SK-N-SH treated with all-trans-retinoic acid at 6 μM for 48 hours (cell line): Measurements from ENCODE around the gene SPTB.
A peak's percentile ranks its signal among the peaks of the same experiment; 100 is the strongest.

Experiments
- ATAC-seq: fragments of 200-7000 bp; cut with Tn5 transposase; 3 replicates; pipeline ENCODE4 v1.9.1; 2020; ENCODE audit warnings: mild to moderate bottlenecking, moderate library complexity
- ARNTL ChIP-seq: fragments of 450-650 bp; formaldehyde crosslinking; IDR thresholded peaks from 2 replicates; pipeline ENCODE4 v1.5.0; 2020; ENCODE audit warnings: low read depth, mild to moderate bottlenecking, moderate library complexity, borderline replicate concordance
- BACH2 ChIP-seq: fragments of 250-450 bp; sonication (Bioruptor Pico); IDR thresholded peaks from 2 replicates; pipeline ENCODE4 v1.9.0; 2021; ENCODE audit warnings: mild to moderate bottlenecking, borderline replicate concordance
- CREB5 ChIP-seq: fragments of 250-450 bp; sonication (Bioruptor Pico); IDR thresholded peaks from 2 replicates; pipeline ENCODE4 v1.5.1; 2020; ENCODE audit warnings: low read depth, mild to moderate bottlenecking, moderate library complexity
- CSDC2 ChIP-seq: fragments of 250-450 bp; sonication (Bioruptor Pico); IDR thresholded peaks from 2 replicates; pipeline ENCODE4 v1.5.0; 2020; ENCODE audit warnings: mild to moderate bottlenecking, moderate library complexity
- CSRNP3 ChIP-seq: fragments of 250-450 bp; sonication (Bioruptor Pico); IDR thresholded peaks from 2 replicates; pipeline ENCODE4 v1.5.1; 2021; ENCODE audit warnings: mild to moderate bottlenecking, moderate library complexity
- ESRRG ChIP-seq: fragments of 250-450 bp; sonication (Bioruptor Pico); IDR thresholded peaks from 2 replicates; pipeline ENCODE4 v1.6.1; 2021; ENCODE audit warnings: mild to moderate bottlenecking
- GLIS3 ChIP-seq: fragments of 250-450 bp; sonication (Bioruptor Pico); IDR thresholded peaks from 2 replicates; pipeline ENCODE4 v1.5.0; 2020; ENCODE audit warnings: mild to moderate bottlenecking, moderate library complexity
- ISL1 ChIP-seq: fragments of 250-450 bp; sonication (Bioruptor Pico); IDR thresholded peaks from 2 replicates; pipeline ENCODE4 v2.1.2; 2022; ENCODE audit warnings: mild to moderate bottlenecking, moderate library complexity
- OSR1 ChIP-seq: fragments of 250-450 bp; sonication (Bioruptor Pico); IDR thresholded peaks from 2 replicates; pipeline ENCODE4 v1.8.0; 2022; ENCODE audit warnings: moderate library complexity, mild to moderate bottlenecking, inconsistent platforms
- PATZ1 ChIP-seq: fragments of 250-450 bp; sonication (Bioruptor Pico); IDR thresholded peaks from 2 replicates; pipeline ENCODE4 v1.8.0; 2020; ENCODE audit warnings: mild to moderate bottlenecking, moderate library complexity, borderline replicate concordance
- POU6F1 ChIP-seq: fragments of 250-450 bp; sonication (Bioruptor Pico); IDR thresholded peaks from 2 replicates; pipeline ENCODE4 v1.8.0; 2021; ENCODE audit warnings: low read depth, mild to moderate bottlenecking, moderate library complexity, borderline replicate concordance
- PPARA ChIP-seq: fragments of 250-450 bp; sonication (Bioruptor Pico); IDR thresholded peaks from 2 replicates; pipeline ENCODE4 v1.5.0; 2020; ENCODE audit warnings: mild to moderate bottlenecking, borderline replicate concordance
- RARB ChIP-seq: fragments of 250-450 bp; sonication (Bioruptor Pico); IDR thresholded peaks from 2 replicates; pipeline ENCODE4 v1.8.0; 2021; ENCODE audit warnings: mild to moderate bottlenecking, moderate library complexity
- TSHZ2 ChIP-seq: fragments of 250-450 bp; sonication (Bioruptor Pico); IDR thresholded peaks from 2 replicates; pipeline ENCODE4 v1.5.0; 2020; ENCODE audit warnings: mild to moderate bottlenecking, moderate library complexity
- ZC3H10 ChIP-seq: fragments of 250-450 bp; sonication (Bioruptor Pico); IDR thresholded peaks from 2 replicates; pipeline ENCODE4 v1.5.1; 2021; ENCODE audit warnings: mild to moderate bottlenecking, moderate library complexity
- ZFP3 ChIP-seq: fragments of 250-450 bp; sonication (Bioruptor Pico); IDR thresholded peaks from 2 replicates; pipeline ENCODE4 v1.5.0; 2020; ENCODE audit warnings: mild to moderate bottlenecking, moderate library complexity
- ZFP30 ChIP-seq: fragments of 450-650 bp; formaldehyde crosslinking; IDR thresholded peaks from 2 replicates; pipeline ENCODE4 v1.5.0; 2022; ENCODE audit warnings: mild to moderate bottlenecking, moderate library complexity
- ZNF565 ChIP-seq: fragments of 450-650 bp; formaldehyde crosslinking; conservative IDR thresholded peaks from 2 replicates; pipeline ENCODE4 v1.5.0; 2020; ENCODE audit warnings: low read depth, mild to moderate bottlenecking, moderate library complexity
- ZNF70 ChIP-seq: fragments of 450-650 bp; formaldehyde crosslinking; IDR thresholded peaks from 2 replicates; pipeline ENCODE4 v1.5.0; 2020; ENCODE audit warnings: mild to moderate bottlenecking, moderate library complexity
- ZNF8 ChIP-seq: fragments of 450-650 bp; formaldehyde crosslinking; IDR thresholded peaks from 2 replicates; pipeline ENCODE4 v1.5.0; 2020; ENCODE audit warnings: mild to moderate bottlenecking, moderate library complexity

SPTB gene

GRCh38 chr14:64725879-64726584, 153.7 kb downstream of the SPTB start:
- ATAC-seq, result peak; percentile 16; the same call in 2 of the 3 replicates
- TF ChIP-seq CREB5 (CRISPR knock-in tag) (no peak), TSHZ2 (no peak), RARB (CRISPR knock-in tag) (no peak), ARNTL (CRISPR knock-in tag) (no peak), POU6F1 (no peak), PPARA (CRISPR knock-in tag) (no peak), ZFP30 (no peak), PATZ1 (CRISPR knock-in tag) (no peak), ZNF565 (CRISPR knock-in tag) (no peak), ZNF8 (no peak), OSR1 (CRISPR knock-in tag) (no peak), ISL1 (CRISPR knock-in tag) (no peak), CSRNP3 (CRISPR knock-in tag) (no peak), ZFP3 (CRISPR knock-in tag) (no peak), ZNF70 (CRISPR knock-in tag) (no peak), BACH2 (no peak), CSDC2 (CRISPR knock-in tag) (no peak), ESRRG (CRISPR knock-in tag) (no peak), ZC3H10 (CRISPR knock-in tag) (no peak), GLIS3 (CRISPR knock-in tag) (no peak)

GRCh38 chr14:64725261-64725815, 154.4 kb downstream of the SPTB start:
- TF ChIP-seq ESRRG (CRISPR knock-in tag), result no peak
- no peak for TF ChIP-seq ZC3H10 (CRISPR knock-in tag)
- TF ChIP-seq CREB5 (CRISPR knock-in tag), result no peak
- TF ChIP-seq PATZ1 (CRISPR knock-in tag), result no peak
- TF ChIP-seq ISL1 (CRISPR knock-in tag), result no peak
- TF ChIP-seq CSRNP3 (CRISPR knock-in tag), result no peak
- TF ChIP-seq OSR1 (CRISPR knock-in tag), result no peak
- TF ChIP-seq ARNTL (CRISPR knock-in tag), result no peak
- ATAC-seq, result no peak
